ENCODE measurements around the gene GNAI1.

DNA sequence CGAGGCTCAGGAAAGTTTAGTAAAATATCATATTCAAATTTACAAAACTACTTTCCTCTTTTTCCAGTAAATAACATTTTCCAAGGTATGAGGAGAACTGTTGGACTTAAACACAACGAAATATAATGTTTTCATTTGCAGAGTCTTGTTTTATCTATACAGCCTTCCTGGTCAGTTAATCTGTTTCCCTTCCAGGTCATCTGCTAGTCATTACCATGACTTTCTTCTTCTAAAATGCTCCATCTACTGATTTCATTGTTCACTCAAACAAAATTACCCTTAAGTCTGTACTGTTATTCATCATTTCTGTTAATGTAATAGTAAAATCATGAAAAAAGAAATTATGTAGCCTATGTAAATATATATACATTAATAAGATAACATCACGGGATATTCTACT, 69.8 kb downstream of the GNAI1 start:
- TF ChIP-seq CTCF (IDR thresholded peaks at IDR 0.05) (no peak), EZH2 (IDR thresholded peaks at IDR 0.05; ENCODE audit: borderline replicate concordance, insufficient read depth, low read depth, low read length, poor library complexity, severe bottlenecking) (no peak)

All from B cell (primary cell).